IgD-negative memory B cell (primary cell): ENCODE data around the gene ATP8A1. TPM values are rescaled to one million over a fixed set of nuclear protein-coding genes. Genes with fewer than 3 reads are reported as not detected.

Experiments used
- H3K27ac Mint-ChIP-seq, 3 donors: one replicate each; pipeline ENCODE4 v1.8.0; 2020 to 2022; ENCODE audit warnings: mild to moderate bottlenecking in 3 of 3, mixed read lengths in 3 of 3, moderate library complexity in 1 of 3
- H3K27me3 Mint-ChIP-seq: one replicate; pipeline ENCODE4 v1.8.0; 2021; ENCODE audit warnings: mixed read lengths
- H3K36me3 Mint-ChIP-seq: one replicate; pipeline ENCODE4 v1.8.0; 2020; ENCODE audit warnings: mild to moderate bottlenecking, mixed read lengths
- H3K4me1 Mint-ChIP-seq, 3 donors: one replicate each; pipeline ENCODE4 v1.8.0; 2020 to 2022; ENCODE audit warnings: mixed read lengths in 3 of 3, mild to moderate bottlenecking in 1 of 3
- H3K4me3 Mint-ChIP-seq, 4 donors: one replicate each; pipeline ENCODE4 v1.8.0; 2020 to 2022; ENCODE audit warnings: mild to moderate bottlenecking in 4 of 4, mixed read lengths in 4 of 4, moderate library complexity in 3 of 4
- H3K9me3 Mint-ChIP-seq, 3 donors: one replicate each; pipeline ENCODE4 v1.8.0; 2020 to 2021; ENCODE audit warnings: mixed read lengths in 3 of 3, mild to moderate bottlenecking in 1 of 3
- polyA plus RNA-seq: library from polyadenylated mRNA; unstranded; fragments of 300-500 nt; fragmentation: Illumina TruSeq; gene quantifications from one replicate; pipeline ENCODE4 v1.2.3, GENCODE V29; 2021

The ATP8A1 gene
- polyA plus RNA-seq, 1 donor from 2014 or later, result 15.0 TPM

DNA sequence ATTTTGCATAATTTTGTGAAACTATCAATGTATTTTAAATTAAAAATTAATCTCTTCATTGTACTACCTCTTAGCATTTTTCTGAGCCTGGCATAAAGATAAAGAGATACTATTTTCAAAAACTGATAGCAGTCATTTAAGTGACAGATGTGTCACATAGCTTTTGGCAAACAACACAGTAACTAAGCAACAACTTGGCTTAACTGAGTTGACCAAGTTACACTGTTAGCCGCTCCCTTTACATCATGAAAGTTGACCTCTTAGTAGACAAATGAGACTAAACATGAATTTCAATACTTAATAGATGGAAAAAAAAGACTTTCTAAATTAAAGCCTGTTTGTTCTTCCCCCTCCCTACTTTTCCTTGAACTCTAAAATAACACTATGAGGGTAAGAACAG, 62.0 kb downstream of the ATP8A1 start:
- Mint-ChIP-seq H3K36me3 (peaks cover 4% of the 10 kb centered on the region), H3K9me3 (no peaks in the 10 kb centered on the region), H3K27ac (no peak overlapping the region), H3K27me3 (no peaks in the 10 kb centered on the region), H3K4me1 (peaks cover 0 to 6% (median 3%) of the 10 kb centered on the region in 3 donors), H3K4me3 (no peak overlapping the region)

DNA sequence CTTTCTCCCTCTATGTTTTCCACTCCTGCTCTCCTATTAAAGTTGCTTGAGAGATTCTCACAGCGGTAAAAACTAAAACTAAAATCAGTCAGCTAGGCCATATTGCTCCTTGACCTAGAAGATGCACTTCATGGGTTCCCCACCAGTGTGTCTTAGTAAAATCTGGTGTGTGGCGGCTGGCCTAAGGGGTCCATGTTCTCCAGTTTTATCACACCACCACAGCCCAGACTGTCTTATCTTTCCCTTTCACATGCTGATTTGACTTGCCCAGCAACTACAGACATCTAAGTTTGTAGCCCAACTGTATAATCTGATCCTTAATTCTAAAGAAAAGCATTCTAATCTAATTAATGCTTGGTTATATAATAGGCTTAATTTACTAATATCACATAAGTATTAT, 68.0 kb downstream of the ATP8A1 start:
- peaks cover 2% of the 10 kb centered on the region for H3K36me3 Mint-ChIP-seq
- H3K9me3 Mint-ChIP-seq, result peaks cover 0 to 3% (median 0%) of the 10 kb centered on the region in 3 donors
- H3K27ac Mint-ChIP-seq, result no peak overlapping the region
- H3K27me3 Mint-ChIP-seq, result no peaks in the 10 kb centered on the region
- peaks cover 0 to 3% (median 0%) of the 10 kb centered on the region in 3 donors for H3K4me1 Mint-ChIP-seq
- H3K4me3 Mint-ChIP-seq, result no peak overlapping the region

DNA sequence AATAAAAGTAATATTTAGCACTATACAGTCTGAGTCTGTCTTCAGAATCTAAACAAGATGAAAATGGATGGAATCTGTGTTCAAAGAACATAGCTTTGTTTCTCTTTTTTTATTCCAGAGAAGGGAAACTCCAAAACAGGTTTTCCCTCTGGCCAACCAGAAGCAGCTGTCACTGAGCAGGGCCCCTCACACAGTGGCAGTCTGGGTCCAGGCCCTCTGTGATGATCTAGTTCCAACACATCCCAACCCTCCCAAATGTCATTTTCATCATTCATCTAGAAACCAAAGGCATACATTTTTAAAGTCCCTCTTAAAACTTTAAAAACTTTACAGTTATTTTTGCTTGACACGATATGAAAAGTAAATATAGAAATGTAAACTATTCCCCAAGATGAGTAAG, 70.1 kb downstream of the ATP8A1 start:
- H3K4me3 Mint-ChIP-seq, result no peak overlapping the region
- H3K4me1 Mint-ChIP-seq, result peaks cover 0 to 3% (median 0%) of the 10 kb centered on the region in 3 donors
- H3K9me3 Mint-ChIP-seq, result peaks cover 0 to 3% (median 0%) of the 10 kb centered on the region in 3 donors
- peaks cover 2% of the 10 kb centered on the region for H3K36me3 Mint-ChIP-seq
- peak overlapping the region in 1 of 3 donors; percentile 80 for H3K27ac Mint-ChIP-seq
- H3K27me3 Mint-ChIP-seq, result no peaks in the 10 kb centered on the region

DNA sequence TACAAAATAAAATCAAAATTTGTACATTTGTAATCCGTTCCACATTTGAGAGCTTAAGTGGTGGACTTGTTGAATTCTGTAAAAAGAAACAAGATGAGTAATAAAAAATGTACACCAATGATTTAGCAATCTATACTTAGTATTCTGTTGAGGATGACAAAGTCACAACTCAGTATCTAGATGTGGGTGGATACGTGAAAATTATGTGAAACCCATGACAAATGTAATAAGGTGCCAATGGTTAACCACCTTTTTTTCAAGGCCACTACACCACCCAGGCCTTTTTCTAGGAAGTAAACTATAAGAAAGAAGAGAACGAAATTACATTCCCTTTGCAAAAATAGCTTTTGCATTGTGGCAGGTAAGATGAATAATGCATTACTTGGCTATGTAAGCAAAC, 77.0 kb downstream of the ATP8A1 start:
- no peaks in the 10 kb centered on the region for H3K27me3 Mint-ChIP-seq
- H3K4me1 Mint-ChIP-seq, result no peaks in the 10 kb centered on the region
- H3K9me3 Mint-ChIP-seq, result peaks cover 0 to 2% (median 0%) of the 10 kb centered on the region in 3 donors
- H3K36me3 Mint-ChIP-seq, result peaks cover 9% of the 10 kb centered on the region
- no peak overlapping the region for H3K27ac Mint-ChIP-seq
- no peak overlapping the region for H3K4me3 Mint-ChIP-seq

DNA sequence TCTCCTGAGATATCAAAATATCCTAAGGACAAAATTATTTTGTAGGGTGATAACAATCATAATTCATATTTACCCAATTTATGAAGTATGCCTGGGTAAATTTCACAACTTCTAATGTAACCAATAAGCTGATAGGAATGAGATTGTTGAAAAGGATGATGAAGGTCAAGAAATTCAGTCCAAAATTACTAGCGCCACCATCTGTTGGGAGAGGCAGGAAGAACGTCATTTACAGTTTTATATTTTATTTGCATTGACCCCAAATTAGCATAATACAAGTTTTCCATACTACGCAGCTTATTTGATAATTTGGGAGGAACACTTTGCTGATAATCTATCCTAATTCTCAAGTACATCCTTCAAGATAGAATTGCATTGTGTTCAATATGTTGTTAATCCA, 78.7 kb downstream of the ATP8A1 start:
- H3K4me1 Mint-ChIP-seq, result no peaks in the 10 kb centered on the region
- no peaks in the 10 kb centered on the region for H3K27me3 Mint-ChIP-seq
- no peaks in the 10 kb centered on the region for H3K9me3 Mint-ChIP-seq
- H3K36me3 Mint-ChIP-seq, result peaks cover 11% of the 10 kb centered on the region
- H3K4me3 Mint-ChIP-seq, result no peak overlapping the region
- no peak overlapping the region for H3K27ac Mint-ChIP-seq

DNA sequence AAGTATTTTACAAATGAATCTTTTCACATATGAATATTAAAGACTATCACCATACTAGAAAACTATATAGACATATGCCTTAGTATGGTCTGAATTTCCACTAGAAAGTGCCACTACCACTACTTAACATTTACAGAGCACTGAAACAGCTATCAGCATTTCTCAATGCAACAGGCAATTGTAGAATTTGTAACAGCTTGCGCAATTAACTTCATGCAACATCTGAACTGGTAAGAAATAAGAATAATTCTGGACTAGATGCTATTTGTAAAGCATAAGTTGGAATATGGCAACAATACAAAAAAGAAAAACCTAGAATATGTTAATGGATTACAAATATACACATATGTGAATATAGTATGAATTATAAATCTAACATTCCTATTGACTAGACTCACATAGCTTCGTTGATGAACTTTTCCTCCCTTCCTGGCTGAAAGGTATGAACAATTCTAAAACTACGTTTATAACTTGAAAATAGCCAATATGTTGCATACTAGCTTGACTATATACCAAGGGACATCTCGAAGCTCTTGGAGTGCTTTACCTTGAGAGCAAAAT, 82.0 kb downstream of the ATP8A1 start:
- H3K36me3 Mint-ChIP-seq, result peaks cover 6% of the 10 kb centered on the region
- no peaks in the 10 kb centered on the region for H3K9me3 Mint-ChIP-seq
- no peak overlapping the region for H3K4me3 Mint-ChIP-seq
- no peaks in the 10 kb centered on the region for H3K27me3 Mint-ChIP-seq
- no peak overlapping the region for H3K27ac Mint-ChIP-seq
- H3K4me1 Mint-ChIP-seq, result peaks cover 0 to 1% (median 1%) of the 10 kb centered on the region in 3 donors

DNA sequence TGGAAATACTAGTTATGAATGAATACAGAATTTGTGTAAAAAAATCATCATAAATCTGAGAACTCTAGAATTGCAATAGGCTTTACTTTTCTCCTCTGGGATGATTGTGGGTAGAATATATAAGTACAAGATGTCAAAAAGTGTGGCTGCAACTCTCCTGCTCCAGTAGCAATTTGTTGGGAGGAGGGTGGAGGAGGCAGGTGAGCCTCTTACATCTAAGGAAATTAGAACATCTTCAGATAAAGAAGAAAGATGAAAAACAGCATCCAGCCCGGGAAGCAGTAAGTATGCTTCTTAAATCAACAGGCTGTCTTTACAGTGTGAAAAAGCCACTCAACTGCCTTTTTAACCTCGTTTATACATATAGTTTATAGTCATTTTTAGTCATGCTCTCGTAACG, 83.7 kb downstream of the ATP8A1 start:
- no peak overlapping the region for H3K4me3 Mint-ChIP-seq
- H3K36me3 Mint-ChIP-seq, result peaks cover 6% of the 10 kb centered on the region

DNA sequence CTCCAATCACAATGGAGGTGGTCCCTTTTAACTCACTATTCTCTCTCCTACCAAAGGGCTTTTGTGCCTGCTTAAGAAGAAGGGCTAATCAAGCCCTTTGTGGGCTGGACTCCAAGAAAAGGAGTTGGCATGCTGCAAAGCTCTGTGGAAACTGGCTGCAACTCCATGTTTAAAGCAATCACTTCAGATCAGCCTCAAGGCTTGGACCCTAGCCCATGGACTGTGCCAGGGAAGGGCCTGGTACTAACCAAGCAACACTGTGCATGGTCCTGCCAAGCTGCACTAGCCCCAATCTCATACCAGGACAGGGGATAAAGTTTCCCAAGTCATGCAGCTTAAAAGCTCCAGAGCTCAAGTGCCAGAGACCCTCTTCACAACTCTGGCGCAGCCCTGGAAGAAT, 86.7 kb downstream of the ATP8A1 start:
- no peak overlapping the region for H3K4me3 Mint-ChIP-seq
- H3K9me3 Mint-ChIP-seq, result no peaks in the 10 kb centered on the region
- peak overlapping the region in 2 of 3 donors; percentile 14 to 17 for H3K27ac Mint-ChIP-seq
- H3K4me1 Mint-ChIP-seq, result peaks cover 0 to 3% (median 2%) of the 10 kb centered on the region in 3 donors
- peaks cover 3% of the 10 kb centered on the region for H3K36me3 Mint-ChIP-seq
- no peaks in the 10 kb centered on the region for H3K27me3 Mint-ChIP-seq

More for the DNA sequence above, 83.7 kb downstream of the ATP8A1 start:
- Mint-ChIP-seq H3K9me3 (no peaks in the 10 kb centered on the region), H3K27me3 (no peaks in the 10 kb centered on the region), H3K27ac (no peak overlapping the region), H3K4me1 (peaks cover 0 to 3% (median 2%) of the 10 kb centered on the region in 3 donors)

DNA sequence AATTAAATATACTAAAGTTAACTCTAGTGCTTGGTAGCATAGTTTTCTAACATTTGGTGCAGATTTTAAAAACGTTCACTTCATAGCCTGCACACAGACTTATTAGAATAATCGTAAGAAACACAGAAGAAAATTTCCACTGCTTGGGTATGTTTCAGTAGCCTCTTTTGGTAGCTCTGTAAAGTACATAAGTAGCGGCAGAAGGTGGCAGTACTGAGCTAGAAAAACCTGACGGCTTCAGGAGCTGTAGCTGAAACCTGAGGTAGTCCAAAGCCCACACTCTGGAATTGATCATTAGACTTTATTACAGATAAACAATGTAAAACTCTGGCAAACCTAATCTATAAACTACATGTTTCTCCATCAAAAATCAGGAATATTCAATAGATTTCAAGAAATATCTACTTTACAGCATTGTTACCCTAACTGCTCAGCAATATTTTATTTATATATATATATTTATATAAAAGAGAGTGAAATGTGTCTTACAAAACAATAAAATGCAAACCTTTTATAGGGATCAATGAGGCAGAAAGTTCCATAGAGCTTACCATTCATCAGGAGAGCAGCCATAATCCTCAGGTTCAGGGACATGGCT, 88.2 kb downstream of the ATP8A1 start:
- no peak overlapping the region for H3K27ac Mint-ChIP-seq
- peaks cover 0 to 3% (median 2%) of the 10 kb centered on the region in 3 donors for H3K4me1 Mint-ChIP-seq
- no peak overlapping the region for H3K4me3 Mint-ChIP-seq
- H3K27me3 Mint-ChIP-seq, result no peaks in the 10 kb centered on the region
- peaks cover 1% of the 10 kb centered on the region for H3K36me3 Mint-ChIP-seq
- H3K9me3 Mint-ChIP-seq, result no peaks in the 10 kb centered on the region

DNA sequence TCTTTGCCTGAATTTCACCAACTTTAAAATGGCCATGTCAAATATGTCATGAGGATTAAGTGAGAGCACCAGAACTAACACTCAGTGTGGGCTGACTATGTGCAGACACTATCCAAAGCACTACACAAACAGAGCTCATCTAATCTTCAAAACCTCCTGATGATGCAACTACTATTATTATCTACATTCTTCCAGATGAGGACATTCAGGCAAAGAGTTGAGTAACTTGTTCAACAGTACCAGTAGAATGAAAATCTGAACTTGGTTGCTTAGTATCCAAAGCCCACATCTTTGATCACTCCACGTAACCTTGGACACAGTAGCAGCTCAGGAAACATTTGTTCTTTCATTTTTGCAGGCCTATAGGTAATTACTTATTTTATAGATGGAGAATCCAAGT, 90.1 kb downstream of the ATP8A1 start:
- H3K9me3 Mint-ChIP-seq, result no peaks in the 10 kb centered on the region
- peaks cover 0 to 3% (median 2%) of the 10 kb centered on the region in 3 donors for H3K4me1 Mint-ChIP-seq
- H3K36me3 Mint-ChIP-seq, result peaks cover 7% of the 10 kb centered on the region
- H3K27ac Mint-ChIP-seq, result no peak overlapping the region
- H3K27me3 Mint-ChIP-seq, result no peaks in the 10 kb centered on the region
- H3K4me3 Mint-ChIP-seq, result no peak overlapping the region

DNA sequence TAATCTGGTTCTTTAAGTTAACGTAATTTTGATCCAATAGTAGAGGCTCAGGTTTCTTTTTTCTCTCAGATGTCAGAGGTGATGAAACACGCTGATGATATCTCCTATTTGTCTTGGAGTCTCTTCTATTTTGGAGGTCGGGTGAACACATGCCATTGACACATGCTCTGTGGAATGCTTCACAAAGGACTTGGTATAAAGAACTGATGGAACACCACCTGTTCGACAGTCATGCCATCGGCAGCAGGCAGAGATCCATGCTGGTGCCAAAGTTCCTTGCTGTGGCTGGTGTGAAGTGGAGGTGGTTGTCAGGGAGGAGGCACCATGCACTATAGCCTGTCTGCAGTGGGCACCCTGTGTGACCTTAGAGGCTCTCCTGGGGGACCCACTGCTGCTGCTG, 94.9 kb downstream of the ATP8A1 start:
- peaks cover 7% of the 10 kb centered on the region for H3K36me3 Mint-ChIP-seq
- H3K27me3 Mint-ChIP-seq, result no peaks in the 10 kb centered on the region
- H3K4me3 Mint-ChIP-seq, result no peak overlapping the region
- H3K9me3 Mint-ChIP-seq, result no peaks in the 10 kb centered on the region
- no peak overlapping the region for H3K27ac Mint-ChIP-seq
- no peaks in the 10 kb centered on the region for H3K4me1 Mint-ChIP-seq

DNA sequence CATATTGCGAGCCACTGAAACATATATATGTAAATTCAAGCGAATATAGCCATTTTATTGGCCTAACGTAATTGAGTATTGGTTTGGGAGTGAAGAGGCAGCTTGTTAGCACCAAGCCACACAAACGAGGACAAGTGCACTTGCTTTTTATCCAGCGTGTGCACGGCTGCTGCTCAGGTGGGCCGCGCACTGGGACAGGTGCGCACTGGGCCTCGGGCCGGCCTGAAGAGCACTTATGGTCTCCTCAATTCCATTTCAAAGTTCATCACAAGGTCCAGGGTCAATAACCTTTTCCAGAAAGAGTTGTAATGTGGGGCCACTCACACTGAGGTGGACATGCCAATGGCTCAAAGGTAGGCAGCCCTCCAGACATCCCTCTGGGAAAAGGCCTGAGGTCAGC, 95.9 kb downstream of the ATP8A1 start:
- H3K9me3 Mint-ChIP-seq, result no peaks in the 10 kb centered on the region
- H3K4me1 Mint-ChIP-seq, result no peaks in the 10 kb centered on the region
- H3K36me3 Mint-ChIP-seq, result peaks cover 7% of the 10 kb centered on the region
- no peak overlapping the region for H3K4me3 Mint-ChIP-seq
- H3K27me3 Mint-ChIP-seq, result no peaks in the 10 kb centered on the region
- H3K27ac Mint-ChIP-seq, result no peak overlapping the region

DNA sequence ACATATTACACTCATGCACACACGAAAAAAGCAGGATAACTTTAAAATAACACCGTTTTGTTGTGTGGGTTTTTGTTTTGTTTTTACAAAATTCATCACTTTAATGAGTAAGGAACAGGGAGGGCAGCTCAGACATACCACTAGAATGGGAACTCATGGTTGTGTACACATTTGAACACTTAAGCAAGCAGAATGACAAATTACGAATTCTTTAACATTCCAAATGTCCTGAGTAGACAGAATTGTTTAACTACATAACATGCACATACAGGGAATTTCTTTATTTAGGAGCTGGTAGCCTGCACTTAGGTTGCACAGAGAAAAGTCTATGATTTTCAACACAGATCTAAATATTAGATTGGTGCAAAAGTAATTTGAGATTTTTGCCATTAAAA, 96.4 kb downstream of the ATP8A1 start:
- no peaks in the 10 kb centered on the region for H3K9me3 Mint-ChIP-seq
- H3K36me3 Mint-ChIP-seq, result peaks cover 8% of the 10 kb centered on the region
- H3K27me3 Mint-ChIP-seq, result no peaks in the 10 kb centered on the region
- H3K27ac Mint-ChIP-seq, result no peak overlapping the region
- no peaks in the 10 kb centered on the region for H3K4me1 Mint-ChIP-seq
- no peak overlapping the region for H3K4me3 Mint-ChIP-seq

DNA sequence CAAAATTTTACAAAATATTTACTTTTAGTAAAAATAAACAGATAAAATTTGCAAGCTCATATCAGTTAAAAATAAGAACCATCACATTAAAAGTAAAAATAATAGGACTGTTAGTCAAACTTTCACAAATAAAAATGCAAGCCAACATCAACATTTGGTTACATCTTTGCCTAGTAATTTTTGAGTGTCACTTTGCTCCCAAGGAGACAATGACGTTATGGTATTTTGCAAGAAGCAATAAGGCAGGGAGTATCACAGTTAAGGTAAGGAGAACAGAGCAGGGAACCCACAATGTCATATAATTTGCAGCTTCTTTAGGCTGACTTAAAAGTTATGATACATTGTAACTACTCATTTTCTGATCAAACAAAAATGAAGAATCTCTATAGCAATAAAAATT, 98.7 kb downstream of the ATP8A1 start:
- Mint-ChIP-seq H3K4me3 (no peak overlapping the region), H3K36me3 (peaks cover 8% of the 10 kb centered on the region), H3K27ac (no peak overlapping the region), H3K9me3 (no peaks in the 10 kb centered on the region), H3K4me1 (no peaks in the 10 kb centered on the region), H3K27me3 (no peaks in the 10 kb centered on the region)

DNA sequence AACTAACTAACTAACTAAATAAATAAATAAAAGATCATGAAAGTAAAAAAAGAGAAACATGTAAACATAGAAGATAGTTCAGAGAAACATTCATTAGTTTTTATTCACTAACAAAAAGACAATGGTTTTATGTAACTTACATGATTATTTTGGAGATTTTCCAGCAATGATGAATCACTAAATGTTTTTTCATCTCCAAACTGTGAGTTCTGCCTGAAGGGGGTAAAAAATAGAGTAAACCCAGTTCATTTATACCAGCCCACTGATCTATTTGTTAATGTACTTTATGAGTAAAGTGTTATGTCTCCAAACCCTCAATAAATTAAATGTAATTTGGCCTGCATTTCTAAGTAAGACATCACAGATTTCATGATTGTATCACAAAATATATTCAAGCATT, 101.1 kb downstream of the ATP8A1 start:
- no peak overlapping the region for H3K4me3 Mint-ChIP-seq
- no peaks in the 10 kb centered on the region for H3K27me3 Mint-ChIP-seq
- no peaks in the 10 kb centered on the region for H3K9me3 Mint-ChIP-seq
- no peak overlapping the region for H3K27ac Mint-ChIP-seq
- H3K36me3 Mint-ChIP-seq, result peaks cover 1% of the 10 kb centered on the region
- no peaks in the 10 kb centered on the region for H3K4me1 Mint-ChIP-seq

DNA sequence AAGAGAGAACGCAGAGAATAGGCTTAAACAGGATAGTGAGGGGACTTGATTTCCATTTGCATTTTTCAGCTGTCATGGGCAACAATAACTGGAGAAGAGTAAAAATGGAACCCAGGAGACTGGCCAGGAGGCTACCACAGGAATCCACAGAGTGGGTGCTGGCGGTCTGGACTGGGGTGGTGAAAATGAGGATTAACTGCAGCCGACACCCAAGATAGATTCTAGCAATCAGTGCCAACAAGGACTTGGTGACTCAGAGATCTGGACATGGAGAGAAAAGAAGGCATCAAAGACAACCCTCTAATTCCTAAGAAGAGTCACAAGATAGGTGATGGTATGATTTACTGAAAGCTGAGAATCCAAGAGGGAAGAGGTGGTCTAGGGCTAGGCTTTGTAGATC, 102.8 kb downstream of the ATP8A1 start:
- H3K27ac Mint-ChIP-seq, result peak overlapping the region in 1 of 3 donors; percentile 34
- H3K27me3 Mint-ChIP-seq, result no peaks in the 10 kb centered on the region
- H3K4me3 Mint-ChIP-seq, result no peak overlapping the region
- no peaks in the 10 kb centered on the region for H3K4me1 Mint-ChIP-seq
- H3K36me3 Mint-ChIP-seq, result peaks cover 4% of the 10 kb centered on the region
- H3K9me3 Mint-ChIP-seq, result no peaks in the 10 kb centered on the region
